Raji (cell line): ENCODE results near the gene GALNT13.

Experiments
- POLR2A ChIP-seq: IDR thresholded peaks from 2 replicates; pipeline ENCODE4 v1.6.1; 2011; ENCODE audit warnings: low read depth, low read length, control low read depth; ENCODE audit not compliant: insufficient read depth

GALNT13 gene

GRCh38 chr2:154259030-154259429 is 387.3 kb downstream of the GALNT13 start:
- no peak for TF ChIP-seq POLR2A

DNA sequence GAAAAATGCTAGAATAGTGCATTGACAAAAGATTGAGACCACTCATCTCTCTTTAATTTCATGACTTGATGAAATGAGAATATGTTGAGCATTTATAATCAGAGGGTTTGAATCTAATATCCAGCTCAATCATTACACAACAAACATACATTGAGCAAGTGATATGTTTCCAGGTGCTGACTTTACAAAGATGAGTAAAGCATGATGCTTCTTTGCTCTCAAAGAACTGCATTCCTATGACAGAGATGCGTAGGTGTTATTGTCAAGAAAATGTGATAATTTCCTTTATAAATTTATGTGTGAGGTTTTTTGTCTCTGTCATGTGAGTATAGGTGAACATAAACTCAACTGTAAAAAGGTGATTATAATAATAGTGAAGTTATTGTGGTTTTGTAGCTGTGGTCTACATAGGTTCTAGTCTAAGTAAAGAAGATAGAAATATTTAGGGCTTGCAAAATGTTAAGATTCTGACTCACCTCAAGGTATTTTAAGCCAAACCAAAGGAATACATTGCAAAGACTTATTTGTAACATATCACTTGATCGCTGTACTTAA is 389.8 kb downstream of the GALNT13 start:
- no peak for TF ChIP-seq POLR2A

GRCh38 chr2:154263206-154263605 is 391.5 kb downstream of the GALNT13 start:
- no peak for TF ChIP-seq POLR2A

- TF ChIP-seq POLR2A, result no peak
Observed at GRCh38 chr2:154264024-154264423, 392.3 kb downstream of the GALNT13 start.

DNA sequence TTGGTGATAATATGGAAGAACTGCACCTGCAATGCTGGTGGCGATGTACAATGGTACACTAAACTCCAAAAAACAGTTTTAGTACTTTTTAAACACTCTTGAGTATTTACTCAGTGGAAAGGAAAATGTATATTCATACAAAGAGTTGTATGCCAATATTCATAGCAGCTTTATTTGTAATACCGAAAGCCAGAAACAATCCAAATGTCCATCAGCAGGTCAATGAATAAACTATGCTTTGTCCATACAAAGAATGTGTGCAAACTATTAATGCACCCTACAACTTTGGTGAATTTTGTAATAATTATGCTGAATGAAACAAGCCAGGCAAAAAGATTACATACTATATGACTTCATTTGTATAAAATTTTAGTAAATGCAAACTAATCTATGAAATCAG is 396.3 kb downstream of the GALNT13 start:
- no peak for TF ChIP-seq POLR2A

GRCh38 chr2:154280543-154280942 is 408.8 kb downstream of the GALNT13 start:
- no peak for TF ChIP-seq POLR2A

DNA sequence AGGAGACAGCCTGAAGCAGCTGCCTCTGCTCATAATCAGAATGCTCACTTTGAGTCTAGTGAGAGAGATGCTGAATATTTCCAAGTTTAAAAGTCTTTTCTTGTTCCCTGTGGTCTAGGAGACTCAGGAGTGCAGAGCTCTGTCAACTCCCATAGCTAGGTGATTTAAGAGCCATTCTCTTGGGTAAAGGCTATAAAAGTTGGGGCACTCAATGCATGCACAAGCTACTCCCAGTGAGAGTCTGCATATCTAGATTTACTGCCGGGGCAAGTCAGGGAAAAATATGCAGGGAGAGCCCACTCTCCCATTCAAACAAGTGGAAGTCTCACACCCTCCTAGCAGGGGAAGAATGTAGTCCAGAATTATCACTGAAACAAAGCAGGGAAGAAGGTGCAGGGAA is 418.1 kb downstream of the GALNT13 start:
- no peak for TF ChIP-seq POLR2A

DNA sequence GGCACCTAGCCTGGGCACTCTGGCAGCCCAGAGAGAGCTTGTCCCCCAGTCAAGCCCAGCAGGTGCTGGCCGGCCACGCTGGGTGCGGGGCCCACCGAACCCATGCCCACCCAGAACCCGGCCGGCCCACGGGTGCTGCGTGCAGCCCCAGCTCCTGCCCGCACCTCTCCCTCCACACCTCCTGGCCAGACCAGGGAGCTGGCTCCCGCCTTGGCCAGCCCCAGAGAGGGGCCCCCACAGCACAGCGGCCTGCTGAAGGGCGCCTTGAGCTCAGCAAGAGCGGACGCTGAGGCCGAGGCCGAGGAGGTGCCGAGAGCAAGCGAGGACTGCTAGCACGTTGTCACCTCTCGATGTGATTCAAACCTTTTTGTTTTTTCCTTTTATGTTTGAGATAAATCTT is 419.8 kb downstream of the GALNT13 start:
- TF ChIP-seq POLR2A, result no peak

GRCh38 chr2:154291927-154292326 is 420.2 kb downstream of the GALNT13 start:
- no peak for TF ChIP-seq POLR2A

DNA sequence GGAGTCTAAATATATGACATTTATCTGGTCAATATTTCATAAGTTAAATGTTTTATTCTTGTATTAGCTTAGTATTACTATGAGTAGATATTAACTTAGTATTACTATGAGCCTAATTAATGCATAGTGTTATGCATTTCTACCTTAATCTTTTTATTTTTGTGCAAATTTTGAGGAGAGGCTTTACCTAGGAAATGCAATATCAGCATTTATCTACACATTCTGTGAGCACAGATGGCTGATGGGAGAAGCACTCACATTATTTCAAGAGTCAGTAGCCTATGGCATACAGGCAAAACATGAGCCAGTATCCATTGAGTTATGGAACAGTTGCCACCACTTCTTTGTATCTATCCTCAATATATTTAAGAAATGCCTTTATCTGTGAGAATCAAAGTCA is 422.1 kb downstream of the GALNT13 start:
- no peak for TF ChIP-seq POLR2A

GRCh38 chr2:154306266-154306970 is 434.7 kb downstream of the GALNT13 start:
- TF ChIP-seq POLR2A, result no peak

- TF ChIP-seq POLR2A, result no peak
Observed at GRCh38 chr2:154307007-154307406, 435.3 kb downstream of the GALNT13 start.

- no peak for TF ChIP-seq POLR2A
Observed at GRCh38 chr2:154324601-154325000, 452.9 kb downstream of the GALNT13 start.

DNA sequence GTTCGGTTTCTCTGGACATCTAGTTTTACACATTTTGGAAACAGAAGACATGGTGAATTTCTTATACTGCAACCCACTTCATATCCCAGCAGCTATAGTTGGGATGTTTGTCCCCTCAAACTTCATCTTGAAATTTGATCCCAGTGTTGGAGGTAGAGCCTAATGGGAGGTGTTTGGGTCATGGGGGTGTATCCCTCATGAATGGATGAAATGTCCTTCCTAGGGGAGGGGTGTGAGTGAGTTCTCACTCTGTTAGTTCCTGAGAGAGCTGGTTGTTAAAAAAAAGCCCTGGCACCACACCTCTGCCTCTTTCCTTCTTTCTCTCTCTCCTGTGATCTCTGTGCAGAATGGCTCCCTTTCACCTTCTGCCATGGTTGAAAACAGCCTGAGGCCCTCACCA is 457.8 kb downstream of the GALNT13 start:
- TF ChIP-seq POLR2A, result no peak

DNA sequence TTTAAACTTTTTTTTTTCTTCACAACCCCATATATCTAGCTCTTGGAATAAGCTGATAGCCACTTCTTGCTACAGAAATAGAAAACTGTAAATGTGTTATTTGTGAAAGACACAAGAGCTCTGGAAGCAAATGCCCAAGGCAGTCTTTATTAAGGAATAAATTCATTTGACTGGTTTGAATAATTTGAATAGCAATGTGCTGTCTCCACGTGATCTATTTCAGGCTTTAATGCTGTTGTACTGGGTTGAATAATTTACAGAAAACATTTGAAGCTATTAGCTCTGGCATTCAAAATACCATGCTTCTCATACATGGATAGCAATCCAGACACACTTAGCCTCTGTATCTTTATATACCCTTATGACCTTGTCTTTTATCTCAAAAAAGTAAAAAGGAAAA is 460.1 kb downstream of the GALNT13 start:
- no peak for TF ChIP-seq POLR2A

DNA sequence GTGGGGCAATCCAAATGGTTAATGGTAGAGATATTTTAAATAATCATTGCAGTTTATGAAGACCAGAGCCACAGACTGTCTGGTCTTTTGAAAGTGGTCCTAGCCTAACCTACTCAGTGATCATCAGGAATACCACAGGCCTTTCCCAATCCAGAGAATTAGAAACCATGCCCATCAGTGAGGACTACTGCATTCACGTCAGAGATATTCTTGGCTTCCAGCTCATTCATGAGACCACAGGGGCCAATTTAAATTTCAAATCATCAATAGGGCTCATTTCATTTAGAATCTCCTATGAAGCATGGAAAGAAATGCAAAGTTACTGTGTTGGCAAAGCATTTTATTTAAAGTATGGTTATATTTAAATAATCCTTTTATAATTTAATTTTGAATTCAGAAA is 464.5 kb downstream of the GALNT13 start:
- TF ChIP-seq POLR2A, result no peak
